ENCODE results near the gene ADGRF4.
A peak's percentile ranks its signal among the peaks of the same experiment; 100 is the strongest.

Gene ADGRF4

DNA sequence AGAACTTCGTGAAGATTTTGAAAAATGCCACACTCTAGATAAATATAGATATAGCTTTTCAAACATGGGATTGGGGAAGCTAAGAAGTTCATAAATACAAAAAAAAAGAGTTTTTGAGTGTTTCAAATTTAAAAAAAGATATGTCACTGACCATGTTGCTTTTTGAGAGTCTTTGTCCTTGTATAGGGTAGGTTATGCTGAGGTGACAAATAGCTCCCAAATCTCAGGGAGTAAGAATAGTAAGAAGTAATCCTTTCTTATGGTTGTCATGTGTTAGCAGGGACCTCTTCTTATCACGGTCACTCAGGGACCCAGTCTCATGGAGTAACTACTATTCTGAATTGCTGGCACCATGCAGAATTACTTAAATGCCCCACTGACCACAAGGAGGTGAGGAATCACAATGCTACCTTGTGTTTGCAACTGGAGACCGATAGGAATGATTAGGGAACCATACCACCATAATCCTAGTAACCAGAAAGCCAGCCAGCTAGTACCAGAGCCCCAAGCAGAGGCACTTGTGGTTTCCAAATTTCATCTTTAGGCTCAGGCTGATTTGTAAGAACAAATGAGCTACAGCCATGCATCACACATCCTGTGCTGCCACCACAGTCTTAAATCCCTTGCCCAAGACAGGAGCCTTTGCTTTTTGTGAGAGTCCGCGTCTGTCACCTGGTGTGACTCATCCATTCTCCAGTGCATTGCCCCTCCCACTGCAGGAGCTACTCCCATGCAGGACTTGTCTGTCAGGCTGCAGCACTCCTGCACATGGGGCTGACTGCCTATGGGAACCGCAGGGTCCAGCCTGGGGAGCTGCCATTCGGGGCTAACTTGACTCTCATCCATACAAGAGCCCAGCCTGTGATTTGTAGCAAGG, 42.4 kb upstream of the ADGRF4 start:
- no peak for DNase-seq (ENCODE audit: extremely low spot score)
- TF ChIP-seq ELF4 (IDR thresholded peaks at IDR 0.05) (no peak), FOXK2 (IDR thresholded peaks at IDR 0.05) (no peak)
- TF ChIP-seq, protein P1, sequence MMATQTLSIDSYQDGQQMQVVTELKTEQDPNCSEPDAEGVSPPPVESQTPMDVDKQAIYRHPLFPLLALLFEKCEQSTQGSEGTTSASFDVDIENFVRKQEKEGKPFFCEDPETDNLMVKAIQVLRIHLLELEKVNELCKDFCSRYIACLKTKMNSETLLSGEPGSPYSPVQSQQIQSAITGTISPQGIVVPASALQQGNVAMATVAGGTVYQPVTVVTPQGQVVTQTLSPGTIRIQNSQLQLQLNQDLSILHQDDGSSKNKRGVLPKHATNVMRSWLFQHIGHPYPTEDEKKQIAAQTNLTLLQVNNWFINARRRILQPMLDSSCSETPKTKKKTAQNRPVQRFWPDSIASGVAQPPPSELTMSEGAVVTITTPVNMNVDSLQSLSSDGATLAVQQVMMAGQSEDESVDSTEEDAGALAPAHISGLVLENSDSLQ (IDR thresholded peaks at IDR 0.05) = no peak
- ChIA-PET CTCF (interaction anchor here (0.8 kb wide), 1 partner anchor 78 kb away, joined by 3 read pairs; no protein-coding TSS in a partner anchor), POLR2A (no interaction called here)

DNA sequence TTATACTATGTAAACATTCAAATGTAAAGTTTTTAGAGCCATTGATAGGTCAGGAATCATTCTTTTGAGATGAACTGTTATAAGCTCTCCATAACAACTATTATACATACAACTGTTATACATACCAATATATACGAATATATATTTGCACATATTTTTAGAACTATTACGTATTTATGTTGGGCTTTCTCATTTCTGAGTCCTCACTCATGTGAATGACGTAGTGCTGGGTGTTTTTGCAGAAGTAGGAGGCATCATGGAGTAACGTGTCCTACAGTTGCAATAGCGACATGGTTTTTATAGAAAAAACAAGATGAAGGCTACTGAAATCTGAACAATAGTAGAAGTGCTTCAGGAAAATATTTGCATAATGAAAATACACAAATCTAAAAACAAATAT, 36.4 kb upstream of the ADGRF4 start:
- POLR2A ChIA-PET = no interaction called here
- TF ChIP-seq FOXK2 (IDR thresholded peaks at IDR 0.05) (no peak), FOXM1 (IDR thresholded peaks at IDR 0.05; ENCODE audit: borderline replicate concordance) (no peak), ZNF384 (IDR thresholded peaks at IDR 0.05) (no peak), BHLHE40 (IDR thresholded peaks at IDR 0.05; ENCODE audit: borderline replicate concordance) (no peak), ARNT (IDR thresholded peaks at IDR 0.05) (no peak)
- CTCF ChIA-PET = no interaction called here
- no peak for DNase-seq (ENCODE audit: extremely low spot score)

DNA sequence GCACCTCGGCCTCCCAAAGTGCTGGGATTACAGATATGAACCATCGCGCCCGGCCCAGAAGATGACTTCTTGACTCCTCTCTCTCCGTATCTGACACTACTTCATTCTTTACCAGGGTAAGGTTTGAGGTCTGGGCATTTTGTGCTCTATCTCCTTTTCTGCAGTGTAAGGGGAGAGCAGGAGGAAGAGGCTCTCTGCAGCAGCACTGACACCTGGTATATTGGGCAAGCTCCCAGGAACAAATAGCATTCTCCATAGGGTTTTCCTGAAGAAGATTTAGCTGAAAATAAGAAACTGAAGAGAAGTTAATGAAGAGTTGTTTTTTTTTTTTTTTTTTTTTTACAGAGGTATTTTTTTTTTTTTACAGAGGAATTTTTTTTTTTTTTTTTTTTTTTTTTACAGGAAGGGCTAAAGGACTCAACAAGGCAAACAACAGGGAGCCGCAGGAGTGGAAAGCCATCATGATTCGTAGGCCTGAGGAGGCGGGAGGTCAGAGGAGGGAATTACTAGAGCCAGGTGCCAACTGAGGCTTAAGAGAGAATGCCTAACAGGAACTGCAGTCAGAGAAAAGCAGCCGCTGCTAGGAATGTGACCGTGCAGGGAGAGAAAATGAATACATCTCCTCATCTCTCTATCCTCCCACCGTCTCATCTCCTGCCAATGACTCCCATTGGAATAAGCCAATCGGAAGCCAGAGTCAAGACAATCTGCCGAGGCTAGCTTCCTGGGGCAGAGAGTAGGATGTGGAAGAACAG, 34.7 kb upstream of the ADGRF4 start:
- POLR2A ChIA-PET = no interaction called here
- DNase-seq (ENCODE audit: extremely low spot score) = no peak

DNA sequence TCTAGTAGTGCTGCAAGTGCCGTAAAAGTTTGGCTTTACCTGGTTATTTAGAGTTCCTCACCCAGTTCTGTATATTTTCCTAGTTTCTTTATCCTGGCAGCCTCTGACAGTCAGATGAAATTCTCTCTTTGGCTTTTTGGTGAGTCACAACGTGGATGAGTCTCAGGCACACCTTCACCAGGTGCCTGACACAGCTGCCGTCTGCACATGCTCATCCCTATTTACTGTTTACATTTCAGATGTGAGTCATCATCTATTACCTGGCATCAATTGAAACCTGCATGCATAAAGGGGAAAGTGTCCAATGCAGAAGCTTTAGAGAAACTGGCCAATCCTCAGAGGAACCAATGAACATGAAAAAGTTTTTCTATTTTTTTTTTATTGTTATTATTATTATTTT, 33.3 kb upstream of the ADGRF4 start:
- ChIA-PET POLR2A (no interaction called here), CTCF (no interaction called here)
- TF ChIP-seq TARDBP (IDR thresholded peaks at IDR 0.05) (no peak), SUZ12 (IDR thresholded peaks at IDR 0.05) (no peak), FOXK2 (IDR thresholded peaks at IDR 0.05) (no peak), ARNT (IDR thresholded peaks at IDR 0.05) (no peak), LEF1 (IDR thresholded peaks at IDR 0.05; ENCODE audit: borderline replicate concordance) (no peak), L3MBTL2 (conservative IDR thresholded peaks at IDR 0.05) (no peak), SP1 (IDR thresholded peaks at IDR 0.05) (no peak), NFRKB (IDR thresholded peaks at IDR 0.05) (no peak), FOXM1 (IDR thresholded peaks at IDR 0.05; ENCODE audit: borderline replicate concordance) (no peak)
- DNase-seq (ENCODE audit: extremely low spot score) = no peak

More for the DNA sequence above, 34.7 kb upstream of the ADGRF4 start:
- TF ChIP-seq SUZ12 (IDR thresholded peaks at IDR 0.05) (no peak), FOXM1 (IDR thresholded peaks at IDR 0.05; ENCODE audit: borderline replicate concordance) (no peak), FOXA1 (IDR thresholded peaks at IDR 0.05) (no peak), NFRKB (IDR thresholded peaks at IDR 0.05) (no peak), SP1 (IDR thresholded peaks at IDR 0.05) (no peak), ZNF384 (IDR thresholded peaks at IDR 0.05) (no peak), ELF4 (IDR thresholded peaks at IDR 0.05) (no peak), CTBP1 (IDR thresholded peaks at IDR 0.05; ENCODE audit: borderline replicate concordance) (no peak), ARNT (IDR thresholded peaks at IDR 0.05) (no peak), TARDBP (IDR thresholded peaks at IDR 0.05) (no peak), HDGF (IDR thresholded peaks at IDR 0.05; ENCODE audit: borderline replicate concordance) (no peak), BHLHE40 (IDR thresholded peaks at IDR 0.05; ENCODE audit: borderline replicate concordance) (no peak)
- TF ChIP-seq, protein P1 (IDR thresholded peaks at IDR 0.05) = no peak
- CTCF ChIA-PET = interaction anchor here (0.5 kb wide), 1 partner anchor 83 kb away, joined by 3 read pairs; no protein-coding TSS in a partner anchor

DNA sequence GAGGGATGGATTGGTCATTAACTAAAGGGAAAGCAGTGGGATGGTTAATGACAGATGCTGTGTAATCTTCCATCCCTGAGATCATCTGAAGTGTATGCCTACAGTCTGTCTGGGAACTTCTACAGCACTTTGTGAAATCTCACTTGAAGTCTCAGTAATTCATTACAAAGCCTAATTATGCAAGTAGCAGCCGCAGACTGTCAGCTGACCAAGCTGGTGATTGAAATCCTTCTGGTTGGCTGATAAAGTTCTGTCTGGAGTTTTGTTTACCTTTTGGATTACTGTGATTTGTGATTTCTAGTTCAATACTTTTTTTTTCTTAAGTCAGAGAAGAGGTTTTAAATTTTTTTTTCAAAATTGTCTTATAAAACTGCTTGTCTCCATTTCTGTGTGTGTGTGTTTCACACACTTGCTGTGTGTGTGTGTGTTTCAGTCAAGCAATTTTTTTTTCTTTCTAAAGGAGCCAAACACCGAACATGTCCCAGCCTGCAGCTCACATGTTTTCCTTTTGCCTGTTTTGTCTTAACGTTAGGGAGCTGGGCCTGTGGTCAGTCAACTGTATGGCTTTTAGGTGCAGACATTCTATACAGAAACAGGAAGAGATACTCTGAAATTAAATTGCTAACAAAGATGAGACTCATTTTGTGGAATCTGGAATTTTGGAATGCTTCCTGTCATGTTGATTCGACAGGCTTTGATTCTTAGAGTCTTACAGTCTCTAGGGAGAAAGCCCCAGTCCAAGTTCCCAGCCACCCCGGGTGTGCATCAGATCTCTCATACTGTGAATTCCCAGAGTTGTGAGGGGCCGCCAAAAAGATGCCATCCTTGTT, 28.5 kb upstream of the ADGRF4 start:
- ChIA-PET POLR2A (interaction anchor here (1.5 kb wide), 1 partner anchor 16 kb away, joined by 3 read pairs; no protein-coding TSS in a partner anchor), CTCF (no interaction called here)
- TF ChIP-seq SUZ12 (IDR thresholded peaks at IDR 0.05) (no peak), ZNF384 (IDR thresholded peaks at IDR 0.05) (0 out of 2 replicates have a peak, but pooled peaks have one; percentile 33)
- no peak for DNase-seq (ENCODE audit: extremely low spot score)

DNA sequence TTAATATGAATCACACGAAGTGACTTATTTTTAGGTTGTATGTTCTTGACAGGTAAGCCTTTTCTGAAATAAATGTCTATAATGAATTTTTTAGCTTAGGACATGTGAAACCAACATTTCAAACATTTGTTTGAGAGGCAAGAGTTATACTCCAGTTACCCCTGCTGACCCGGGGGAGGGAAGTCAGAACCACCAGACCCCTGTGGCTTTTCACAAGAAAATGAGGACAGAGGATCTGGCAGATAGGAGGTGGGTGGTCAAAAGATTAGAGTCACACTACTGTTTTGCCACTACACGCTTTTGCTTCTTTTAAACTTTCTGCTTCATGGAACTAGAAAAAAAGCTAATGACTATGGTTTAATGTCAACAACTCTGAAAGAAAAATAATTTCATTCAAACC, 27.5 kb upstream of the ADGRF4 start:
- POLR2A ChIA-PET = interaction anchor here (1.5 kb wide), 1 partner anchor 15 kb away, joined by 3 read pairs; no protein-coding TSS in a partner anchor
- DNase-seq (ENCODE audit: extremely low spot score) = no peak
- no peak for TF ChIP-seq FOXK2 (IDR thresholded peaks at IDR 0.05)
- no peak for TF ChIP-seq FOXA1 (IDR thresholded peaks at IDR 0.05)
- TF ChIP-seq NFRKB (IDR thresholded peaks at IDR 0.05) = no peak
- no peak for TF ChIP-seq TARDBP (IDR thresholded peaks at IDR 0.05)
- no peak for TF ChIP-seq HDGF (IDR thresholded peaks at IDR 0.05; ENCODE audit: borderline replicate concordance)
- TF ChIP-seq ELF4 (IDR thresholded peaks at IDR 0.05) = no peak
- no peak for TF ChIP-seq FOXM1 (IDR thresholded peaks at IDR 0.05; ENCODE audit: borderline replicate concordance)
- no peak for TF ChIP-seq ZNF384 (IDR thresholded peaks at IDR 0.05)
- TF ChIP-seq, protein P1 (IDR thresholded peaks at IDR 0.05) = no peak
- TF ChIP-seq SUZ12 (IDR thresholded peaks at IDR 0.05) = no peak
- no peak for TF ChIP-seq LEF1 (IDR thresholded peaks at IDR 0.05; ENCODE audit: borderline replicate concordance)
- CTCF ChIA-PET = no interaction called here

All from HEK293T (cell line).